K562 (cell line): ENCODE data around the gene SRM. TPM values are rescaled to one million over a fixed set of nuclear protein-coding genes. Genes with fewer than 3 reads are reported as not detected.

Experiments used
- BRCA1 ChIP-seq, 2 experiments: fragments of 450-650 bp in 1 of 2; sonication (generic) in 1 of 2; formaldehyde crosslinking in 1 of 2; IDR thresholded peaks; 2 replicates each; pipeline versions ENCODE4 v1.5.0 to v1.6.1; 2017 to 2020; ENCODE audit warnings: mild to moderate bottlenecking in 1 of 2, missing genetic modification reagents in 1 of 2
- BRD4 ChIP-seq: fragments of 200-600 bp; sonication (generic); IDR thresholded peaks from 2 replicates; pipeline ENCODE4 v1.6.1; 2017; ENCODE audit warnings: inconsistent platforms
- EP400 ChIP-seq: fragments of 450-650 bp; IDR thresholded peaks from 2 replicates; pipeline ENCODE4 v1.6.1; 2017; ENCODE audit warnings: antibody characterized with exemption, mild to moderate bottlenecking, moderate library complexity
- ESRRA ChIP-seq: fragments of 450-650 bp; IDR thresholded peaks from 2 replicates; pipeline ENCODE4 v1.6.1; 2014; ENCODE audit warnings: low read depth, mild to moderate bottlenecking, moderate library complexity, borderline replicate concordance
- KAT7 ChIP-seq: sonication (generic); formaldehyde crosslinking; IDR thresholded peaks from 2 replicates; pipeline ENCODE4 v1.8.0; 2022; ENCODE audit warnings: missing genetic modification reagents, mild to moderate bottlenecking, borderline replicate concordance
- KAT8 ChIP-seq: fragments of 450-650 bp; IDR thresholded peaks from 2 replicates; pipeline ENCODE4 v1.6.1; 2016; ENCODE audit warnings: low read depth, mild to moderate bottlenecking
- MCM5 ChIP-seq: fragments of 450-650 bp; IDR thresholded peaks from 2 replicates; pipeline ENCODE4 v1.6.1; 2016; ENCODE audit warnings: low read depth
- NR3C1 ChIP-seq: sonication (generic); formaldehyde crosslinking; IDR thresholded peaks from 2 replicates; pipeline ENCODE4 v1.8.1; 2022; ENCODE audit warnings: missing genetic modification reagents
- POU5F1 ChIP-seq: fragments of 150-350 bp; IDR thresholded peaks from 2 replicates; pipeline ENCODE4 v1.6.1; 2014; ENCODE audit warnings: borderline replicate concordance, low read length, low read depth, mild to moderate bottlenecking; ENCODE audit not compliant: partially characterized antibody
- PRMT5 ChIP-seq: sonication (generic); formaldehyde crosslinking; IDR thresholded peaks from 2 replicates; pipeline ENCODE4 v1.5.0; 2020; ENCODE audit warnings: missing genetic modification reagents
- RBM25 ChIP-seq: fragments of 200-400 bp; formaldehyde crosslinking; IDR thresholded peaks from 2 replicates; pipeline ENCODE4 v1.6.1; 2018; ENCODE audit warnings: low read length, low read depth, moderate library complexity; ENCODE audit not compliant: severe bottlenecking
- RNF2 ChIP-seq: sonication (generic); IDR thresholded peaks from 2 replicates; pipeline ENCODE4 v1.6.1; 2016
- SP1 ChIP-seq: sonication (generic); formaldehyde crosslinking; IDR thresholded peaks from 2 replicates; pipeline ENCODE4 v1.8.1; 2022; ENCODE audit warnings: mild to moderate bottlenecking, missing genetic modification reagents
- ZNF766 ChIP-seq: fragments of 200-800 bp; sonication (Bioruptor generic); conservative IDR thresholded peaks from 2 replicates; pipeline ENCODE4 v1.6.1; 2016; ENCODE audit warnings: missing genetic modification characterization, missing compliant biosample characterization
- ZNF830 ChIP-seq: fragments of 250-450 bp; sonication (Bioruptor Pico); IDR thresholded peaks from 2 replicates; pipeline ENCODE4 v1.5.0; 2021; ENCODE audit warnings: mild to moderate bottlenecking
- polyA plus RNA-seq, 8 experiments: library from polyadenylated mRNA; depleted of rRNA in 4 of 8; stranded (reverse) in 5 of 8; unstranded in 3 of 8; fragments of >200 nt; fragmentation: Nextera tagmentation in 2 of 8; fragmentation: Illumina TruSeq in 1 of 8; extraction: Ambion mirVana in 2 of 8; extraction: Trizol in 1 of 8; gene quantifications; 2 replicates each; pipeline versions ENCODE4 v1.2.1 to v1.2.3, GENCODE V29; 2011 to 2014; ENCODE audit warnings: inconsistent platforms in 1 of 8, missing spikeins in 1 of 8
- total RNA-seq, 7 experiments: library from RNA; depleted of rRNA in 6 of 7; stranded (reverse); fragments of >200 nt in 6 of 7; fragmentation: Illumina TruSeq in 2 of 7; extraction: Trizol in 2 of 7; gene quantifications; 2 replicates each; pipeline versions ENCODE4 v1.2.1 to v1.2.3, GENCODE V29; 2011 to 2021; ENCODE audit warnings: low replicate concordance in 1 of 7
- TF ChIP-seq, protein P1 (sequence below): fragments of 250-450 bp; sonication (Bioruptor Pico); IDR thresholded peaks from 2 replicates; pipeline ENCODE4 v1.8.0; 2021; ENCODE audit warnings: mild to moderate bottlenecking, moderate library complexity
- TF ChIP-seq, protein P2 (sequence below), 3 experiments: fragments of 200-800 bp in 1 of 3; sonication (Bioruptor generic) in 1 of 3; sonication (generic) in 1 of 3; formaldehyde crosslinking in 1 of 3; IDR thresholded peaks; 2 replicates each; pipeline versions ENCODE4 v1.6.1 to v1.8.0; 2016 to 2022; ENCODE audit warnings: mild to moderate bottlenecking in 2 of 3, missing compliant biosample characterization in 2 of 3, missing genetic modification characterization in 2 of 3, missing genetic modification reagents in 1 of 3
- TF ChIP-seq, protein P3 (sequence below), 2 experiments: fragments of 450-650 bp in 1 of 2; IDR thresholded peaks; 2 replicates each; pipeline ENCODE4 v1.6.1; 2011 to 2017; ENCODE audit warnings: low read depth in 2 of 2, antibody characterized with exemption in 1 of 2, borderline replicate concordance in 1 of 2, low read length in 1 of 2, mild to moderate bottlenecking in 1 of 2, mixed read lengths in 1 of 2; ENCODE audit not compliant: control insufficient read depth in 1 of 2

SRM gene
- total and polyA plus RNA-seq, 9 of the 15 experiments (the other 6 are each of a cell fraction or from before 2014, with no cell fraction given), result 23.9 to 373 (median 82.5) TPM

DNA sequence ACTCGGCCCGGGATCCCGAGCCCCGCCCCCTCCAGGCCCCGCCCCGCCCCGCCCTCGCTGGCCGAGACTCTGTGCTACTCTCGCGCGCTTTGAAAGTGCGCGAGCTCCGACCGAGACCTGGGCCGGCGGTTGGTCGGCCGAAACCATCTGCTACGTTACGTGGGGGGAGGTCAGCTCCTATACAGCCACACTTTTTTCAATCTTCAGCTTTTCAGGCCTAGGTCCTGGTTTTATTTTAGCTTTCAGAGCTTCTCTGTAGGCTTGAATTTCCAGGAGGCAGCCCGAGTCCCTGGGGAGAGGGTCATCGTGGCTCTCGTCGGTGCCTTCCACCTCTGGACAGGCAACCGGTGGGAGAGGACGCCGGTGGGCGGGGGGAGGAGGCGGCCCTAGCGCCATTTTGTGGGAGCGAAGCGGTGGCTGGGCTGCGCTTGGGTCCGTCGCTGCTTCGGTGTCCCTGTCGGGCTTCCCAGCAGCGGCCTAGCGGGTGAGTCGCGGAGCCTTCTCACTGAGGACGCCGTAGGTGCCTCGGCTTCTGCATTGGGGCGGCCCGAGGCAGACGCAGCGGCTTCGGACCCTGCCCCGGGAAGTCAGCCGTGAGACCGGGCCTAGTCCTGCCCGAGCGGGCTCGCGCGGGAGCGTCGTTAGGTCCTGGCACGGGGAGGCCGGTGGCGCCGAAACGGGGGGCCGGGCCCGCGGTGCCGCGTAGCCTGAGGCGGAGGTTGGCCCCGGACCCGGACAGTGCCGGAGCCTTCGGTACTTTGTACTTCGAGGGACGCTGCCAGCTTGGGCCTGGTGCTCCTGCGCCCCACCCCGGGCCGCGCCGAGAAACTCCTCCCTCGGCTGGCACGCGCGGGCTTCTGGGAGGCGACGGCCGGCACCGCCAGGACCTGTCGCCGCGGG is 47.3 kb downstream of the SRM start, which contains the start of gene TARDBP (continued):
- 0 out of 2 replicates have a peak, but pooled peaks have one; percentile 11 for TF ChIP-seq ESRRA
- peak; percentile 86 for TF ChIP-seq PRMT5 (CRISPR knock-in tag)
- TF ChIP-seq, protein P1, sequence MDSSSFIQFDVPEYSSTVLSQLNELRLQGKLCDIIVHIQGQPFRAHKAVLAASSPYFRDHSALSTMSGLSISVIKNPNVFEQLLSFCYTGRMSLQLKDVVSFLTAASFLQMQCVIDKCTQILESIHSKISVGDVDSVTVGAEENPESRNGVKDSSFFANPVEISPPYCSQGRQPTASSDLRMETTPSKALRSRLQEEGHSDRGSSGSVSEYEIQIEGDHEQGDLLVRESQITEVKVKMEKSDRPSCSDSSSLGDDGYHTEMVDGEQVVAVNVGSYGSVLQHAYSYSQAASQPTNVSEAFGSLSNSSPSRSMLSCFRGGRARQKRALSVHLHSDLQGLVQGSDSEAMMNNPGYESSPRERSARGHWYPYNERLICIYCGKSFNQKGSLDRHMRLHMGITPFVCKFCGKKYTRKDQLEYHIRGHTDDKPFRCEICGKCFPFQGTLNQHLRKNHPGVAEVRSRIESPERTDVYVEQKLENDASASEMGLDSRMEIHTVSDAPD (CRISPR knock-in tag), result no peak
- peak; percentile 95 for TF ChIP-seq SP1
- peak; percentile 76; the same call in 1 of the 2 replicates for TF ChIP-seq KAT8
- TF ChIP-seq NR3C1 (CRISPR knock-in tag), result peak; percentile 94; the same call in 1 of the 2 replicates
- TF ChIP-seq EP400, result peak; percentile 96
- TF ChIP-seq ZNF830 (CRISPR knock-in tag), result peak; percentile 89
- TF ChIP-seq KAT7, result peak; percentile 99
- no peak for TF ChIP-seq MCM5
- TF ChIP-seq, protein P2, sequence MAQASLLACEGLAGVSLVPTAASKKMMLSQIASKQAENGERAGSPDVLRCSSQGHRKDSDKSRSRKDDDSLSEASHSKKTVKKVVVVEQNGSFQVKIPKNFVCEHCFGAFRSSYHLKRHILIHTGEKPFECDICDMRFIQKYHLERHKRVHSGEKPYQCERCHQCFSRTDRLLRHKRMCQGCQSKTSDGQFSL (CRISPR knock-in tag; IDR thresholded peaks at IDR 0.05), result peak; percentile 81
- TF ChIP-seq, protein P2 (tag; IDR thresholded peaks at IDR 0.05), result no peak
- TF ChIP-seq, protein P3, sequence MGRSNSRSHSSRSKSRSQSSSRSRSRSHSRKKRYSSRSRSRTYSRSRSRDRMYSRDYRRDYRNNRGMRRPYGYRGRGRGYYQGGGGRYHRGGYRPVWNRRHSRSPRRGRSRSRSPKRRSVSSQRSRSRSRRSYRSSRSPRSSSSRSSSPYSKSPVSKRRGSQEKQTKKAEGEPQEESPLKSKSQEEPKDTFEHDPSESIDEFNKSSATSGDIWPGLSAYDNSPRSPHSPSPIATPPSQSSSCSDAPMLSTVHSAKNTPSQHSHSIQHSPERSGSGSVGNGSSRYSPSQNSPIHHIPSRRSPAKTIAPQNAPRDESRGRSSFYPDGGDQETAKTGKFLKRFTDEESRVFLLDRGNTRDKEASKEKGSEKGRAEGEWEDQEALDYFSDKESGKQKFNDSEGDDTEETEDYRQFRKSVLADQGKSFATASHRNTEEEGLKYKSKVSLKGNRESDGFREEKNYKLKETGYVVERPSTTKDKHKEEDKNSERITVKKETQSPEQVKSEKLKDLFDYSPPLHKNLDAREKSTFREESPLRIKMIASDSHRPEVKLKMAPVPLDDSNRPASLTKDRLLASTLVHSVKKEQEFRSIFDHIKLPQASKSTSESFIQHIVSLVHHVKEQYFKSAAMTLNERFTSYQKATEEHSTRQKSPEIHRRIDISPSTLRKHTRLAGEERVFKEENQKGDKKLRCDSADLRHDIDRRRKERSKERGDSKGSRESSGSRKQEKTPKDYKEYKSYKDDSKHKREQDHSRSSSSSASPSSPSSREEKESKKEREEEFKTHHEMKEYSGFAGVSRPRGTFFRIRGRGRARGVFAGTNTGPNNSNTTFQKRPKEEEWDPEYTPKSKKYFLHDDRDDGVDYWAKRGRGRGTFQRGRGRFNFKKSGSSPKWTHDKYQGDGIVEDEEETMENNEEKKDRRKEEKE (IDR thresholded peaks at IDR 0.05; ENCODE audit: borderline replicate concordance in 1 of 2, control insufficient read depth in 1 of 2, low read depth in 2 of 2, low read length in 1 of 2), result peak in 1 of 2 experiments; percentile 100; a peak in 2 of 4 replicates
- TF ChIP-seq ZNF766 (CRISPR knock-in tag), result no peak
- peak; percentile 13 for TF ChIP-seq RBM25
- TF ChIP-seq BRD4, result peak; percentile 97
- peak; percentile 90 for TF ChIP-seq RNF2
- peak; percentile 13 for TF ChIP-seq POU5F1
- no peak for TF ChIP-seq BRCA1 (IDR thresholded peaks at IDR 0.05)
- no peak for TF ChIP-seq BRCA1 (CRISPR knock-in tag; IDR thresholded peaks at IDR 0.05)
